Prostate gland (tissue), 2 donors: ENCODE results near the gene OR52H1.

Experiments used
- CTCF ChIP-seq, 4 experiments: fragments of 200-600 bp in 2 of 4; fragments of 450-650 bp in 2 of 4; sonication (generic) in 2 of 4; IDR thresholded peaks; 1 replicate in 3 of 4; 2 replicates in 1 of 4; pipeline ENCODE4 v1.5.1; 2016 to 2019; ENCODE audit warnings: antibody characterized with exemption in 4 of 4, mild to moderate bottlenecking in 2 of 4, moderate library complexity in 2 of 4
- POLR2A ChIP-seq: fragments of 450-650 bp; IDR thresholded peaks from one replicate; pipeline ENCODE4 v1.6.1; 2016; ENCODE audit warnings: antibody characterized with exemption, mild to moderate bottlenecking

- TF ChIP-seq CTCF (IDR thresholded peaks at IDR 0.05) (no peak), POLR2A (no peak)
Measured at GRCh38 chr11:5531053-5531831, 17.1 kb downstream of the OR52H1 start.
